A549 (cell line): ENCODE data around the gene SCYGR1.

Experiments used
- HOXA7 ChIP-seq: fragments of 250-450 bp; sonication (Bioruptor Pico); IDR thresholded peaks from 2 replicates; pipeline ENCODE4 v1.5.0; 2020; ENCODE audit warnings: mild to moderate bottlenecking, moderate library complexity
- JUN ChIP-seq, 2 experiments: fragments of >200 bp; sonication (Bioruptor Twin); formaldehyde crosslinking; IDR thresholded peaks; 2 replicates in 1 of 2; 3 replicates in 1 of 2; pipeline ENCODE4 v1.6.1; 2016 to 2017
- MAZ ChIP-seq: fragments of 150-350 bp; IDR thresholded peaks from 2 replicates; pipeline ENCODE4 v1.6.1; 2014; ENCODE audit warnings: antibody characterized with exemption, low read depth, low read length, borderline replicate concordance
- MYC ChIP-seq: IDR thresholded peaks from 2 replicates; pipeline ENCODE4 v1.6.1; 2012; ENCODE audit warnings: mild to moderate bottlenecking, inconsistent platforms, low read length, improper control_type of control experiment, borderline replicate concordance
- POLR2A ChIP-seq: IDR thresholded peaks from 2 replicates; pipeline ENCODE4 v1.6.1; 2012; ENCODE audit warnings: mild to moderate bottlenecking, low read length
- POLR2AphosphoS2 ChIP-seq: conservative IDR thresholded peaks from 2 replicates; pipeline ENCODE4 v1.6.1; 2012; ENCODE audit warnings: low read length, improper control_type of control experiment, inconsistent platforms
- RAD21 ChIP-seq, 2 experiments: fragments of >200 bp in 1 of 2; sonication (Bioruptor Twin) in 1 of 2; formaldehyde crosslinking in 1 of 2; IDR thresholded peaks in 1 of 2; conservative IDR thresholded peaks in 1 of 2; 2 replicates in 1 of 2; 3 replicates in 1 of 2; pipeline ENCODE4 v1.6.1; 2012 to 2018; ENCODE audit warnings: inconsistent platforms in 1 of 2
- RFX5 ChIP-seq: fragments of 450-650 bp; IDR thresholded peaks from 2 replicates; pipeline ENCODE4 v1.7.1; 2014; ENCODE audit warnings: antibody characterized with exemption, mild to moderate bottlenecking, moderate library complexity
- TF ChIP-seq, protein P1 (sequence below): fragments of >200 bp; sonication (Bioruptor Twin); formaldehyde crosslinking; IDR thresholded peaks from 3 replicates; pipeline ENCODE4 v1.5.1; 2016
- TF ChIP-seq, protein P2 (sequence below): fragments of 200-600 bp; sonication (generic); IDR thresholded peaks from 2 replicates; pipeline ENCODE4 v1.6.1; 2016; ENCODE audit warnings: antibody characterized with exemption, mild to moderate bottlenecking, moderate library complexity

DNA sequence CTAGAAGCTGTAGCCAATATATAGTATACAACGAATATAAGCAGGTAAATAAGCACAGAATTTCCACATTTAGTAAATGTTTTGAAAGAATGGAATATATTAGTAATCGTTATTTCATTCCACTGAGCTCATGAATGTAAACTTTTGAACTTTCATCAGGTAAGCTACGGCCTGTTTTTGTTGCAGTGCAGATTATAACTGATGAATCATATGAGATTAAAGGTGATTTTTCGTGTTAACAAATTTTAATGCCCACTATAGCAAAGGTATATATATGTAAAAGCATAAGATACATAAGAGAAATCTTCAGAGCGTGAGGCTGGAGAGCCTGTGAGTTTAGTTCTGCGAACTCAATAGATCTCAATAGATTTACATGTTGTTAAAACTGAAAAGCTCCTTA is 1.1 kb downstream of the SCYGR1 start:
- TF ChIP-seq RFX5 (no peak), POLR2A (no peak), POLR2AphosphoS2 (no peak), MYC (no peak), JUN (IDR thresholded peaks at IDR 0.05) (no peak), RAD21 (conservative IDR thresholded peaks at IDR 0.05 in 1 of 2, IDR thresholded peaks at IDR 0.05 in 1 of 2) (no peak), HOXA7 (no peak), MAZ (no peak)
- TF ChIP-seq, protein P1, sequence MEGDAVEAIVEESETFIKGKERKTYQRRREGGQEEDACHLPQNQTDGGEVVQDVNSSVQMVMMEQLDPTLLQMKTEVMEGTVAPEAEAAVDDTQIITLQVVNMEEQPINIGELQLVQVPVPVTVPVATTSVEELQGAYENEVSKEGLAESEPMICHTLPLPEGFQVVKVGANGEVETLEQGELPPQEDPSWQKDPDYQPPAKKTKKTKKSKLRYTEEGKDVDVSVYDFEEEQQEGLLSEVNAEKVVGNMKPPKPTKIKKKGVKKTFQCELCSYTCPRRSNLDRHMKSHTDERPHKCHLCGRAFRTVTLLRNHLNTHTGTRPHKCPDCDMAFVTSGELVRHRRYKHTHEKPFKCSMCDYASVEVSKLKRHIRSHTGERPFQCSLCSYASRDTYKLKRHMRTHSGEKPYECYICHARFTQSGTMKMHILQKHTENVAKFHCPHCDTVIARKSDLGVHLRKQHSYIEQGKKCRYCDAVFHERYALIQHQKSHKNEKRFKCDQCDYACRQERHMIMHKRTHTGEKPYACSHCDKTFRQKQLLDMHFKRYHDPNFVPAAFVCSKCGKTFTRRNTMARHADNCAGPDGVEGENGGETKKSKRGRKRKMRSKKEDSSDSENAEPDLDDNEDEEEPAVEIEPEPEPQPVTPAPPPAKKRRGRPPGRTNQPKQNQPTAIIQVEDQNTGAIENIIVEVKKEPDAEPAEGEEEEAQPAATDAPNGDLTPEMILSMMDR, result no peak
- TF ChIP-seq, protein P2, sequence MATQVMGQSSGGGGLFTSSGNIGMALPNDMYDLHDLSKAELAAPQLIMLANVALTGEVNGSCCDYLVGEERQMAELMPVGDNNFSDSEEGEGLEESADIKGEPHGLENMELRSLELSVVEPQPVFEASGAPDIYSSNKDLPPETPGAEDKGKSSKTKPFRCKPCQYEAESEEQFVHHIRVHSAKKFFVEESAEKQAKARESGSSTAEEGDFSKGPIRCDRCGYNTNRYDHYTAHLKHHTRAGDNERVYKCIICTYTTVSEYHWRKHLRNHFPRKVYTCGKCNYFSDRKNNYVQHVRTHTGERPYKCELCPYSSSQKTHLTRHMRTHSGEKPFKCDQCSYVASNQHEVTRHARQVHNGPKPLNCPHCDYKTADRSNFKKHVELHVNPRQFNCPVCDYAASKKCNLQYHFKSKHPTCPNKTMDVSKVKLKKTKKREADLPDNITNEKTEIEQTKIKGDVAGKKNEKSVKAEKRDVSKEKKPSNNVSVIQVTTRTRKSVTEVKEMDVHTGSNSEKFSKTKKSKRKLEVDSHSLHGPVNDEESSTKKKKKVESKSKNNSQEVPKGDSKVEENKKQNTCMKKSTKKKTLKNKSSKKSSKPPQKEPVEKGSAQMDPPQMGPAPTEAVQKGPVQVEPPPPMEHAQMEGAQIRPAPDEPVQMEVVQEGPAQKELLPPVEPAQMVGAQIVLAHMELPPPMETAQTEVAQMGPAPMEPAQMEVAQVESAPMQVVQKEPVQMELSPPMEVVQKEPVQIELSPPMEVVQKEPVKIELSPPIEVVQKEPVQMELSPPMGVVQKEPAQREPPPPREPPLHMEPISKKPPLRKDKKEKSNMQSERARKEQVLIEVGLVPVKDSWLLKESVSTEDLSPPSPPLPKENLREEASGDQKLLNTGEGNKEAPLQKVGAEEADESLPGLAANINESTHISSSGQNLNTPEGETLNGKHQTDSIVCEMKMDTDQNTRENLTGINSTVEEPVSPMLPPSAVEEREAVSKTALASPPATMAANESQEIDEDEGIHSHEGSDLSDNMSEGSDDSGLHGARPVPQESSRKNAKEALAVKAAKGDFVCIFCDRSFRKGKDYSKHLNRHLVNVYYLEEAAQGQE, result no peak
